LNCAP (cell line): ENCODE measurements around the gene S100A8.

ENCODE experiments used
- CTCF ChIP-seq: fragments of 450-650 bp; IDR thresholded peaks from 2 replicates; pipeline ENCODE4 v1.5.1; 2017; ENCODE audit warnings: mild to moderate bottlenecking

S100A8 gene

GRCh38 chr1:153390938-153391710 is at the start of gene S100A8:
Gene S100A8, minus strand, starts transcription at chr1:153391073. Its CDS starts 538 bp downstream, at chr1:153390535.
- TF ChIP-seq CTCF, result no peak

- TF ChIP-seq CTCF, result no peak
Observed at GRCh38 chr1:153439273-153439672, 48.4 kb upstream of the S100A8 start.

DNA sequence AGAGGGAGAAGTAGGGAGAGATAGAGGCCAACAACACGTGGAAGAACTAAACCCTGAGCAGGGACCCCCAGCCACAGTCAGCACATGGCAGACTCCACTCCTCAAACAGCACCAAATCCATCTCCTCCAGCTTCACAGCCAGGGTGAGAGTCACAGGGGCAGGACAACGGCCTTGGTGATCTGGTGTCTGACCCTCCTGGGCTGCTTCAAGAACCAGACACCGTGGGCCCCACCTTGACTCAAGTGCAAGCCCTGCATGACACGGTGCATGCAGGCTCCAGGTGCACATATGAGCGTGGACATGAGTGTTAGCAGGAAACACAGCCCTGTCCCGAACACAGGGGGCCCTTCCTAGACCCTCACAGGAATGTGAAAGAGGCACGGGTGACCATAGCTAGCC is 47.7 kb upstream of the S100A8 start:
- TF ChIP-seq CTCF, result no peak

DNA sequence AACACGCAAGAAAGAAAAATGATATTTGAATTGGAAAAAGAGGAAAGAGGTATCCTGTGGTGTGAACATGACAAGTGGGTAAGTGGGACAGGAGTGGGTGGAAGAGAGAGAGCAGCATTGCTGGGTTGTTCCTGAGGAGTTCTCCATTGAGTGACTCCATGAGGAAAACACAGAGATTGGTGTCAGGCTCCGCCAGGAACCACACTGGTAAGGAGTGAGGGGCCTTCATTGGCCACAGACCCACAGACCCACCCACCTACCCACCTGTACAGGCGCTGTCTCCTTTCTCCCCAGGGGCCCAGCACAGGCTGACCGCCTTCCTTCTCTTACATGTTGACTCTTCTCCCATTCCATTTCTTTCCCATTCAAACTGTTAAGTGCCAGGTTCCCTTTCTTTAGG is 46.4 kb upstream of the S100A8 start:
- TF ChIP-seq CTCF, result no peak

DNA sequence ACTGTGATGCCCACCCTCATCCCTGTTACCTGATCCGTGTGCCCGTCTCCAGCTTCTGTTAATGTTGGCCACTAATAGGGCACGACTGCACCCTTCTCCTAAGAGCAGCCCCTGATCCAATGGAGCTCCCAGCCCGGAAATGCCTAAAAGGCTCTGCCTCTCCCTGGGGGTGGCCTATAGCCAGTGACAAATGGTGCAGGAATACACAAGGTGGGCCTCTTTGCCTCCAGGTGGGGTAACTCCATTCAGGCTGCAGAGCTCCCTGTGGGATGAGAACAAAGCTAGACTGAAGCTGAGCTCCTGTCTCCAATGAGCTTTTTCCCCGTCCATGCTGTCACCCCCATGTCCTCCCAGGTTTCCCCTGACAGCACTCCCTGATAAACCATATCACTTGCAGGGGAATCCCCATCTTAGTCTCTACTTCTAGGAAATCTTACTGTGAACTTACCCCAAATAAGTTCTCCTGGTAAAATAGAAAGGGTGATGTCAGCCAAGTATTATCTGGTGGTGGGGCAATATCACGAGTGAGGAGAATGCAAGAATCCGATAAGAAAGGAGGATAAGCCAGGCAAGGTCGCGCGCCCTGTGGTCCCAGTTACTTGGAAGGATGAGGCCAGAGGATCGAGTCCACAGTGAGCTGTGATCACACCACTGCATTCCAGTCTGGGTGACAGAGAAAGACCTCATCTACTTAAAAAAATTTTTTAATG is 44.0 kb upstream of the S100A8 start:
- no peak for TF ChIP-seq CTCF

- no peak for TF ChIP-seq CTCF
Observed at GRCh38 chr1:153432874-153433681, 42.2 kb upstream of the S100A8 start.

DNA sequence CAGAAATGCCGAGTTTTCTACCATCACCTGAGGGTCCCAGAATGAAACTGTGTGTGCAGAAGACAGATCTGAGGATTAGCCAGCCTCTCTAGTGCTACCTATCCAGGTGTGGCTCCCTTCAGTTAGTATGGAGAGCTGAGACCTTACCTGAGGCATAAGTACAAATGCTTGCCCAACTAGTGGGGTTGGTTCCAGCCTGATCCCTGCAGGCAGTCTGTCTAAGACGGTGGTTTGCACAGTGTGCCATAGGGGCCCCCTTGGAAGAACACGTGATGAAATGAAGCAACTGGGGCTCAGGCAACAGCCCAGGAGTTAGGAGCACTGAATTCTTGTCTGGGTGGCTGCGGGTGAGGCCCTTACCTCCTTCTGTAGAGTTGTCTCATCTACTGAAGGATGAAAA is 41.1 kb upstream of the S100A8 start:
- no peak for TF ChIP-seq CTCF
